Calu3 (cell line): Measurements from ENCODE around the gene TTC39A. TPM values are rescaled to one million over a fixed set of nuclear protein-coding genes. Genes with fewer than 3 reads are reported as not detected.

ENCODE experiments used
- BruUV-seq: library from RNA; stranded (reverse); fragments of 400-500 nt; replicated peaks from 2 replicates; lab custom pipeline; 2021; lab: Mats Ljungman, UMichigan
- CTCF ChIA-PET: fragments of 300-600 bp; sonication (Branson Sonifier 250); formaldehyde crosslinking; loops from one replicate; lab custom pipeline; 2022; ENCODE audit warnings: antibody characterized with exemption; lab: Charles Lee
- DNase-seq: peaks from one replicate; pipeline ENCODE4 v3.0.0; 2022
- H3K27ac Mint-ChIP-seq: one replicate; pipeline ENCODE4 v1.8.0; 2022; ENCODE audit warnings: mixed read lengths; ENCODE audit not compliant: unreplicated experiment
- H3K27me3 Mint-ChIP-seq: one replicate; pipeline ENCODE4 v1.8.0; 2022; ENCODE audit warnings: mixed read lengths; ENCODE audit not compliant: unreplicated experiment
- H3K36me3 Mint-ChIP-seq: one replicate; pipeline ENCODE4 v1.8.0; 2022; ENCODE audit warnings: mild to moderate bottlenecking, moderate library complexity, mixed read lengths; ENCODE audit not compliant: insufficient read depth, unreplicated experiment
- H3K4me1 Mint-ChIP-seq: one replicate; pipeline ENCODE4 v1.8.0; 2022; ENCODE audit warnings: mild to moderate bottlenecking, low read depth, mixed read lengths; ENCODE audit not compliant: unreplicated experiment
- H3K4me3 Mint-ChIP-seq: one replicate; pipeline ENCODE4 v1.8.0; 2022; ENCODE audit warnings: mild to moderate bottlenecking, low read depth, moderate library complexity, mixed read lengths; ENCODE audit not compliant: unreplicated experiment
- H3K9me3 Mint-ChIP-seq: one replicate; pipeline ENCODE4 v1.8.0; 2022; ENCODE audit warnings: low read depth, mixed read lengths; ENCODE audit not compliant: unreplicated experiment
- intact Hi-C: fragments of 100-400 bp; cut with micrococcal nuclease; formaldehyde crosslinking; loops from one replicate; pipeline ENCODE4 v1.10.0; 2022; ENCODE audit not compliant: unreplicated experiment
- total RNA-seq: library from RNA; stranded (reverse); gene quantifications from 2 replicates; pipeline ENCODE4 v1.2.3, GENCODE V29; 2022
- TF ChIP-seq, protein P1 (sequence below): fragments of 200-600 bp; IDR thresholded peaks from one replicate; pipeline ENCODE4 v1.8.0; 2022; ENCODE audit warnings: antibody characterized with exemption; ENCODE audit not compliant: unreplicated experiment

Gene TTC39A
- total RNA-seq, 1 experiment from 2014 or later, result 18.8 TPM

DNA sequence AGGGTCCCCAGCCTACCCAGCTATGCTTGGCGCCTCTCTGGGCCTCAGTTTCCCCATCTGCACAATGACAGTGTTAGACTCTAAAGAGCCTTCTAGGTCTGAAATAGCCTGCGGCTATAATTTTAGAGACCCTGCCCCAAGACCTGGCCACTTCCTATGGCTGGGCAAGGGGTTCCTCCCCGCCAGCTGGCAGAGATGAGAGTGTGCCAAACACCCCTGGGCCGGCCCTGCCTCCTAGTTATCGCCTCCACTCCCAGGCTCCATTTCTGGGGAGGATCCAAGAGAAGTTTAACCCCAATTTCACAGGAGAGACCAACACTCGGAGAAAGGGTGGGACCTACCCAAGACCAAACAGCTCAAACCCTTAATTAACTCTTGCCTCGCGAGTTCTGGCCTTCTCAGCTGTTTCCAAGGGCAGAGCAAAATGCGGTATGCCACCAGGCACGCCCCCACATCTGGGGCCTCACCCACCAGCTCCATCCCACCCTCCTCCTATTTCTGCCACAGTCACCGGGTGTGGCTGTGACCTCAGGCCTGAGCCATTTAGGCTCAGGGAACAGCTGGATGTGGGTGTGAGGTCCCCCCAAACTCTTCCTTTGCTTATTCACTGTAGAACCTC lies 35.7 kb downstream of the TTC39A start:
- intact Hi-C loops, result loop anchor here (10.0 kb wide), 1 partner anchor 100 kb away; no protein-coding TSS in a partner anchor
- TF ChIP-seq, protein P1, sequence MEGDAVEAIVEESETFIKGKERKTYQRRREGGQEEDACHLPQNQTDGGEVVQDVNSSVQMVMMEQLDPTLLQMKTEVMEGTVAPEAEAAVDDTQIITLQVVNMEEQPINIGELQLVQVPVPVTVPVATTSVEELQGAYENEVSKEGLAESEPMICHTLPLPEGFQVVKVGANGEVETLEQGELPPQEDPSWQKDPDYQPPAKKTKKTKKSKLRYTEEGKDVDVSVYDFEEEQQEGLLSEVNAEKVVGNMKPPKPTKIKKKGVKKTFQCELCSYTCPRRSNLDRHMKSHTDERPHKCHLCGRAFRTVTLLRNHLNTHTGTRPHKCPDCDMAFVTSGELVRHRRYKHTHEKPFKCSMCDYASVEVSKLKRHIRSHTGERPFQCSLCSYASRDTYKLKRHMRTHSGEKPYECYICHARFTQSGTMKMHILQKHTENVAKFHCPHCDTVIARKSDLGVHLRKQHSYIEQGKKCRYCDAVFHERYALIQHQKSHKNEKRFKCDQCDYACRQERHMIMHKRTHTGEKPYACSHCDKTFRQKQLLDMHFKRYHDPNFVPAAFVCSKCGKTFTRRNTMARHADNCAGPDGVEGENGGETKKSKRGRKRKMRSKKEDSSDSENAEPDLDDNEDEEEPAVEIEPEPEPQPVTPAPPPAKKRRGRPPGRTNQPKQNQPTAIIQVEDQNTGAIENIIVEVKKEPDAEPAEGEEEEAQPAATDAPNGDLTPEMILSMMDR, result no peak

DNA sequence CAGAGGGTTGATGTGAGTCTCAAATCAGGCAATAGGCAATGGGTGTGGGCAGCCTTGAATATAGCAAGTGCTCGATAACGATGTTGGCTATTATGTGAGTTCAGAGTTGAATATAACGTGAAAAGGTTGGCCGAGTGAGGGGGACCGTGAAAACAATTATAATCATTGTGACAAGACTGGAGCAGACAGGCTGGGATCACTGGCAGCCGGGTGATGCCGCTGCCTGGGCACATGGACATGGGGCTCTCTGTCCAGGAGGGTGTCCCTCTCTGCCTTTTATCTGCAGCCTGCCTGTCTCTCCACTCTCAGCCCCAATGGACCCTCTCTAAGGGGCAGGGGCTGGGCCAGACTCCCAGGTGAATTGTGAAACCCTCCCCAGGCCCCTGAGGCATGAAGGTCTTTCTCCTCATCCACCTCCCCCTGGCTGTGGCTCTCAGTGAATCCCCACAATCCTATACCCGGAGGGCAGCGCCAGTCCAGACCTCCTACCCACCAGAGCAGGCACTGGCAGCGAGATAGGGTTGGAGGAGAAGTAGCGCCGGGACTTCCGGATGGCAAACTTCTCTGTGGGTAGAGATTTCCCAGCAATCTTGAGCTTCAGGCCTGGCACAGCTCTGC lies 36.4 kb downstream of the TTC39A start:
- Mint-ChIP-seq H3K27ac (no peak overlapping the region), H3K4me3 (no peak overlapping the region), H3K9me3 (no peaks in the 10 kb centered on the region), H3K27me3 (no peaks in the 10 kb centered on the region), H3K36me3 (peaks cover 11% of the 10 kb centered on the region), H3K4me1 (peaks cover 17% of the 10 kb centered on the region)
- intact Hi-C loops, result loop anchor here (10.0 kb wide), 1 partner anchor 99 kb away; no protein-coding TSS in a partner anchor
- TF ChIP-seq, protein P1, result no peak
- no peak for DNase-seq
- no TSS peak for BruUV-seq
- CTCF ChIA-PET, result no interaction called here

More for the DNA sequence above, 35.7 kb downstream of the TTC39A start:
- no TSS peak for BruUV-seq
- H3K4me3 Mint-ChIP-seq, result no peak overlapping the region
- H3K36me3 Mint-ChIP-seq, result peaks cover 11% of the 10 kb centered on the region
- H3K27me3 Mint-ChIP-seq, result no peaks in the 10 kb centered on the region
- H3K4me1 Mint-ChIP-seq, result peaks cover 17% of the 10 kb centered on the region
- no peak overlapping the region for H3K27ac Mint-ChIP-seq
- no peak for DNase-seq
- no peaks in the 10 kb centered on the region for H3K9me3 Mint-ChIP-seq
- CTCF ChIA-PET, result interaction anchor here (1.4 kb wide), 1 partner anchor 33 kb away, joined by 6 read pairs; no protein-coding TSS in a partner anchor

DNA sequence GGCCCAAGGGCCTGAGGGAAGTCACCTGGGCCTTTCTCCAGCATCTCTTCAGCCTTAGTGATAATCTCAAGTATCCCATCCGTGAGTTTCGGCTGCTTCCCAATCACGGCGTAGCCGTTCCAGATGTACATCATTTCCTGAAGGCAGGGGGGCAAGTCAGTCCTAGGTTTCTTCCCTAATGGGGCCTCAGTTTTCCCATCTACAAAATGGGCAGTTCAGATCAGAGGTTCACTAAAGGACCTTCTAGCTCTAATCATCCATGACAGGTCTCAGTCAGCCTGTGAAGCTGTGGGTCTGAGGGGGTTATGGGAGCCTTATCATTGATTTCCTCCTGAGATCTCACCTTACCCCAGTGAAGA lies 39.9 kb downstream of the TTC39A start:
- CTCF ChIA-PET, result no interaction called here
- TF ChIP-seq, protein P1, result no peak
- intact Hi-C loops, result loop anchor here (10.0 kb wide), 1 partner anchor 96 kb away; no protein-coding TSS in a partner anchor
- H3K9me3 Mint-ChIP-seq, result no peaks in the 10 kb centered on the region
- no peak for DNase-seq
- H3K4me1 Mint-ChIP-seq, result no peaks in the 10 kb centered on the region
- BruUV-seq, result no TSS peak
- no peak overlapping the region for H3K4me3 Mint-ChIP-seq
- H3K27me3 Mint-ChIP-seq, result no peaks in the 10 kb centered on the region
- H3K36me3 Mint-ChIP-seq, result peaks cover 5% of the 10 kb centered on the region
- H3K27ac Mint-ChIP-seq, result no peak overlapping the region

DNA sequence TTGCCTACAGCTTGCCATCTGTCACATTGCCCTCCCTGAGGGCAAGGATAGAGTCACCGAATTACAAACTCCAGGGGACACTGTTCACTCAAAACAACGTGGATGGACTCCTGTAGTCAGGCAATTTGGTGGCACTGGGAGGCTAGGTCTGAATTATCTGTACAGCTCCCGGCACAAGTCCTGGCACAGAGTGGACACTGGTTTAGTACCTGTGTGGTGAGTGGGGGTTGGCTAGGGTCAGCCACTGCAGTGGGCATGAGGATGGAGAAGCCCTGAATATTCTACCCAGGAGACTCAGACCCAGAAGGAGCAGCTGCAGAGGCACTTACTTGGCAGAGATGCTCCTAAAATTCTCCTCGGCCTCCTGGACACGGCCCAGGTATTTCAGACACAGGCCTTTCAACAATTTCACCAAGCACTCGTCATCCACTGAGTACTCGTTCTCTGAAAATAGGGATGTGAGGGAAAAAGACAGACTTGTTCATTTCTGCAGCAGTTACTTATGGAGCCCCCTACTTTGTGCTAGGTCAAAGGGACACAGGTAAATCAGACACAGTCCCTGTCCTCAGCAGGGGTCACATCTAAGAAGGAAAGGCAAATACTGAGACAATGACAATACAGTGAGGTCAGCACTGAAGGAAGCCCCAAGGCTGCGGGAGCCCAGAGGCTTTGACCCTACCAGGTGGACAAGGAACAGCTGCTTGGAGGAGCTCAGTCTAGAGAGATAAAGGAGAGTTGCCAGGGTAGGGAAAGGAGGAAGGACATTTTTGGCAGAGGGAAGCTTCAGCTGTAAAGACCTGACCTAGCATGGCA lies 40.5 kb downstream of the TTC39A start:
- DNase-seq, result no peak
- Mint-ChIP-seq H3K4me1 (peaks cover under 1% of the 10 kb centered on the region), H3K36me3 (peaks cover 5% of the 10 kb centered on the region), H3K4me3 (no peak overlapping the region), H3K9me3 (no peaks in the 10 kb centered on the region), H3K27me3 (no peaks in the 10 kb centered on the region), H3K27ac (no peak overlapping the region)
- TF ChIP-seq, protein P1, result no peak
- CTCF ChIA-PET, result no interaction called here
- intact Hi-C loops, result loop anchor here (10.0 kb wide), 1 partner anchor 95 kb away; no protein-coding TSS in a partner anchor
- no TSS peak for BruUV-seq
